ENCODE results near the gene MTRR.

Gene MTRR

DNA sequence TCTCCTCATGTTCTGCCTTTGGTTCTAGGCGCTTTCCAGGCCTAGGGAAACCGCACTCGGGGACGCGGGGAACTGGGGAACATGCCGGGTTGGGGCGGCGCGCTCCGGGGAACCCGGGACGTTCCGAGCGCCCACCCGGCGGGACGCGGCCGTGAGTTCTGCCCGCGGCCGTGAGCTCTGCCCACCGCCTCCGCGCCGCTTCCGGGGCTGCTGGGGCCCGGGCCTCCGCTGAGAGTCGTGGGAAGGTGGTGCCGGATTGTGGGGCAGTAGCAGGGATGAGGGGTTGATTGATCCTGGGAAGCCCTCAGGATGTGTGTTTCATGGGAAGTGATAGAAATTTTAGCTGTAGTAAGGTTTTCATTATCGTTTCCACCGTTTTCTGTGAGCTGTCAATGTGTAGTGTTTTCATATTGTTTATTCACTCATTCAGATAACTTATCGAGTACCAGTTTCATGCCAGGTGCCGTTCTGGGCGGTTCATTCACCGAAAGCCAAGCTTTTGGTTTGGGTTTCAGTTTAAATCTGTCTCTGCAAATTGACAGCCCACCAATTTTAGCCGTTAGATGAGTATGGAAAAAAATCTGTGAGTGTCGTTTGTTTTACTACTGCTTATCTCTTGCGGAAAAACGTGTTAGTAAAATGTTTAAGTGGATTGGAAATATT lies 657 bp downstream of the MTRR start:
- H2AFZ ChIP-seq (ENCODE audit: low read depth, low read length): peak overlapping the region; percentile 94
- H3K27me3 ChIP-seq (ENCODE audit: insufficient read depth, low read length): no peaks in the 10 kb centered on the region
- H3K4me1 ChIP-seq (ENCODE audit: insufficient read depth, low read length): peaks cover 27% of the 10 kb centered on the region
- peaks cover 31% of the 10 kb centered on the region for H3K36me3 ChIP-seq (ENCODE audit: insufficient read depth, low read length)
- no peaks in the 10 kb centered on the region for H3K9me3 ChIP-seq (ENCODE audit: low read length)
- H3K4me3 ChIP-seq (ENCODE audit: low read length): peak overlapping the region; percentile 94

DNA sequence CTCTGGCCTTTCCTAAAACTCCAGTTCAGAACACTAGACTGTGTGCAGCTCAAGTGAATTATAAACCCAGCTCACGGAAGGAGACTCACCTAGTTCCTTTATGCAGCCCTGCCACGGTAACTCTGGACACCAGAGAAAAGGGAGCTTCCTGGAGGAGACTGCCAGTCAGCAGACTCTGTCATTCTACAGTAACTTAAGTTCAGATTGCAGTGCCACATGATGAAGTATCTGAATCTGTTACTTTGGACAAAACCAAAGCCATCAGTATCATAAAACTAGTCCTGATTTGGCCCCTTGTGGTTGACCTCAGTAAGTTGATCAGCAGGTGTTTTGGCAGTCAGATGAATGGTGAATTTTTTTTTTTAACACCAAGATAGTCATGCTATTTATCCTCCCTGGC lies 2.7 kb downstream of the MTRR start:
- Histone ChIP-seq H3K9me3 (ENCODE audit: low read length) (no peaks in the 10 kb centered on the region), H3K36me3 (ENCODE audit: insufficient read depth, low read length) (peaks cover 39% of the 10 kb centered on the region), H3K4me1 (ENCODE audit: insufficient read depth, low read length) (peaks cover 27% of the 10 kb centered on the region), H3K4me3 (ENCODE audit: low read length) (no peak overlapping the region), H3K27me3 (ENCODE audit: insufficient read depth, low read length) (no peaks in the 10 kb centered on the region), H2AFZ (ENCODE audit: low read depth, low read length) (no peak overlapping the region)

DNA sequence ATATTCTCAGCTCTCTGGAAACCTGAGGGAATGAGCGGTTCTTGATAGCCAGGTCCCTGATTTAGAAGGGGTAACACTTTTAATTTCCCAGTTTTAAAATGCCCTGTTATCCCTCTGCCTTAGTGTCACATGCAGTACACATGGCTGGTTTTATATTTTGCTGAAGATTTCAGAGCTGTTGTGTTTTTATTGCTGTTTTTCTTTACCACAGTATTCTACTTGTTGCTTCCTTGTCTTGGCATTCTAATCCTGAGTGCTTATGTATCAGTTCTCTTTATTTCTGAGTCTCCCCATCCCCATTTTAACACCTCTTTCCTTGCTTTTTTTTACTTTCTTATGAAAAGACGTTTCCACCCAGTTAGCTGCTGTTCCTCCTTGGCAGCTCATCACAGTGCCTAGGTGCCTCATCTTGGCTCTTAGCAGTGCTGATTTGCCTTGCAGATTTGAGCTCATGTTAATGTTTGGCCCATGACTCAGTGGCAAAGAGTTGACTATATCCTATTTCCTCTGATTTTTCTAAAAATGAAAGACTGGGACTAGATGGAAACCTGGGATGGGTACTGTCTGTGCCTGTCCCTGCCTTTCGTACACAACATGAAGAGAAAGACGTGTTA lies 3.7 kb downstream of the MTRR start:
- H3K27me3 ChIP-seq (ENCODE audit: insufficient read depth, low read length): no peaks in the 10 kb centered on the region
- peaks cover 22% of the 10 kb centered on the region for H3K4me1 ChIP-seq (ENCODE audit: insufficient read depth, low read length)
- no peaks in the 10 kb centered on the region for H3K9me3 ChIP-seq (ENCODE audit: low read length)
- H2AFZ ChIP-seq (ENCODE audit: low read depth, low read length): no peak overlapping the region
- H3K4me3 ChIP-seq (ENCODE audit: low read length): no peak overlapping the region
- peaks cover 46% of the 10 kb centered on the region for H3K36me3 ChIP-seq (ENCODE audit: insufficient read depth, low read length)

DNA sequence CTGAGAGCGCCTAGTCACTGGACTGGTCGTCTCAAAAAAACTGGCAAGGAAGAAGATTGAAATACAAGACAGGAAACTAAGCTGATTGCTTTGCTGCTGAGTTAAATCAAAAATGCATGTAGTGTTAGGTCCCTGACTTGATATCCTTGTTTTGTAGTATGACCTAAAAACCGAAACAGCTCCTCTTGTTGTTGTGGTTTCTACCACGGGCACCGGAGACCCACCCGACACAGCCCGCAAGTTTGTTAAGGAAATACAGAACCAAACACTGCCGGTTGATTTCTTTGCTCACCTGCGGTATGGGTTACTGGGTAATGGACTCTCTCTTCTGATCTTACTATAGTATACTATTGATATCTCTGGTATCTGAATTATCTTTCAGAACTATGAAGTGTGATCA lies 4.3 kb downstream of the MTRR start:
- Histone ChIP-seq H3K4me3 (ENCODE audit: low read length) (no peak overlapping the region), H3K36me3 (ENCODE audit: insufficient read depth, low read length) (peaks cover 52% of the 10 kb centered on the region), H3K27me3 (ENCODE audit: insufficient read depth, low read length) (no peaks in the 10 kb centered on the region), H2AFZ (ENCODE audit: low read depth, low read length) (no peak overlapping the region), H3K4me1 (ENCODE audit: insufficient read depth, low read length) (peaks cover 16% of the 10 kb centered on the region), H3K9me3 (ENCODE audit: low read length) (no peaks in the 10 kb centered on the region)

DNA sequence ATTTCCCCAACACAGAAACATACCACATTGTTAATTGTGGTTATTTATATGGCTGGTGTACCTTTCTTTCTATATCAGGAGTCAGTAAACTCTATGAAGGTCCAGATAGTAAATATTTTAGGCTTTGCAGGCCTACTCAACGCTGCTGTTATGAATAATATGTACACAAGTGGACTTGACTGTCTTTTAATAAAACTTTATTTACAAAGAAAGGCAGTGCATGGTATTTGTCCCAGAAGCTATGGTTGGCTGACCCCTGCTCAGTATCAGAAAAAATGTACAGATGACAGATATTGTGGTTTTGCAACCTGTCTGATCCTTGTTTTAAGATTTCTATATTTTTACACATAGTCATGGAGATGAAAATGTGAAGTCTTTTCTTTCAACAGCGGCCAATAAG lies 5.7 kb downstream of the MTRR start:
- Histone ChIP-seq H3K27me3 (ENCODE audit: insufficient read depth, low read length) (no peaks in the 10 kb centered on the region), H3K36me3 (ENCODE audit: insufficient read depth, low read length) (peaks cover 64% of the 10 kb centered on the region), H3K4me3 (ENCODE audit: low read length) (no peak overlapping the region), H3K4me1 (ENCODE audit: insufficient read depth, low read length) (peaks cover 13% of the 10 kb centered on the region), H3K9me3 (ENCODE audit: low read length) (no peaks in the 10 kb centered on the region), H2AFZ (ENCODE audit: low read depth, low read length) (no peak overlapping the region)

DNA sequence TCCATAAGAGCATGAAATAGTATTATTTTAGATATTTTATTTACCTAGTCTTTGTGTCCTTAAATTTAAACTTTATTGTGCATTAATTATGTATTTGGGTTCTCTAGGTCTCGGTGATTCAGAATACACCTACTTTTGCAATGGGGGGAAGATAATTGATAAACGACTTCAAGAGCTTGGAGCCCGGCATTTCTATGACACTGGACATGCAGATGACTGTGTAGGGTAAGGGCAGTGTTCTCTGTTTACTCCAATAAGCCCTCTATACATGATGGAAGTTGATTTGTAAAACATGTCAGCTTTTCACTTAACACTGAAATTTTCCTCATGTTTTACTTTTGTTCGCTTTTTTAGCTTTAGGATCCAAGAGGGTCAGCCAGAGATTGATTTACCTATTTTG lies 6.2 kb downstream of the MTRR start:
- Histone ChIP-seq H3K4me3 (ENCODE audit: low read length) (no peak overlapping the region), H3K36me3 (ENCODE audit: insufficient read depth, low read length) (peaks cover 69% of the 10 kb centered on the region), H3K27me3 (ENCODE audit: insufficient read depth, low read length) (no peaks in the 10 kb centered on the region), H3K9me3 (ENCODE audit: low read length) (no peaks in the 10 kb centered on the region), H2AFZ (ENCODE audit: low read depth, low read length) (no peak overlapping the region), H3K4me1 (ENCODE audit: insufficient read depth, low read length) (peaks cover 8% of the 10 kb centered on the region)

DNA sequence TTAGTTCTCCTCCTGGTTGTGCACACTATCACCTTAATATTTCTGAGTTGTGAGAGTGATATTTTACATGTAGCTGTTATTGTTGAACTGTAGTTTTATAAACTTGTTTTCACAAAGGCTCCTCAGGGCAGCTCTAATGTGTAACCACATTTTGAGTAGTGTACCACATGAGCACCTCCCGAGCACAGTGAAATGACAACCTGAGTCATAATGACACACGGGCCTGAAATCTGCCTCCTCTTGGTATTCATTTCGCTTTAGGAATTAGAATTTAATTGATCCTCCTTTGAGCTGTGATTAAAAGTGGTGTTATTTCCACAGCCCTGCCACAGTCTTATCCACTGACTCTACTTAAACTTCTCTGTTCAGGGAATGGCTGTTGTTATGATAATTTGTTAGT lies 7.9 kb downstream of the MTRR start:
- Histone ChIP-seq H2AFZ (ENCODE audit: low read depth, low read length) (no peak overlapping the region), H3K4me3 (ENCODE audit: low read length) (no peak overlapping the region), H3K4me1 (ENCODE audit: insufficient read depth, low read length) (no peaks in the 10 kb centered on the region), H3K27me3 (ENCODE audit: insufficient read depth, low read length) (no peaks in the 10 kb centered on the region), H3K9me3 (ENCODE audit: low read length) (no peaks in the 10 kb centered on the region), H3K36me3 (ENCODE audit: insufficient read depth, low read length) (peaks cover 80% of the 10 kb centered on the region)

DNA sequence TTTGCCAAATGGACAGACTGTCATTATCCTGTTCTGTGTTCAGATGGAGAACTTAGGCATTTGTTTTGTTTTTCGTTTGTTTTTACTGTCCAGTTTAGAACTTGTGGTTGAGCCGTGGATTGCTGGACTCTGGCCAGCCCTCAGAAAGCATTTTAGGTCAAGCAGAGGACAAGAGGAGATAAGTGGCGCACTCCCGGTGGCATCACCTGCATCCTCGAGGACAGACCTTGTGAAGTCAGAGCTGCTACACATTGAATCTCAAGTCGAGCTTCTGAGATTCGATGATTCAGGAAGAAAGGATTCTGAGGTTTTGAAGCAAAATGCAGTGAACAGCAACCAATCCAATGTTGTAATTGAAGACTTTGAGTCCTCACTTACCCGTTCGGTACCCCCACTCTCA lies 8.9 kb downstream of the MTRR start:
- Histone ChIP-seq H3K4me1 (ENCODE audit: insufficient read depth, low read length) (no peaks in the 10 kb centered on the region), H3K4me3 (ENCODE audit: low read length) (no peak overlapping the region), H3K36me3 (ENCODE audit: insufficient read depth, low read length) (peaks cover 83% of the 10 kb centered on the region), H3K27me3 (ENCODE audit: insufficient read depth, low read length) (no peaks in the 10 kb centered on the region), H2AFZ (ENCODE audit: low read depth, low read length) (no peak overlapping the region), H3K9me3 (ENCODE audit: low read length) (no peaks in the 10 kb centered on the region)

DNA sequence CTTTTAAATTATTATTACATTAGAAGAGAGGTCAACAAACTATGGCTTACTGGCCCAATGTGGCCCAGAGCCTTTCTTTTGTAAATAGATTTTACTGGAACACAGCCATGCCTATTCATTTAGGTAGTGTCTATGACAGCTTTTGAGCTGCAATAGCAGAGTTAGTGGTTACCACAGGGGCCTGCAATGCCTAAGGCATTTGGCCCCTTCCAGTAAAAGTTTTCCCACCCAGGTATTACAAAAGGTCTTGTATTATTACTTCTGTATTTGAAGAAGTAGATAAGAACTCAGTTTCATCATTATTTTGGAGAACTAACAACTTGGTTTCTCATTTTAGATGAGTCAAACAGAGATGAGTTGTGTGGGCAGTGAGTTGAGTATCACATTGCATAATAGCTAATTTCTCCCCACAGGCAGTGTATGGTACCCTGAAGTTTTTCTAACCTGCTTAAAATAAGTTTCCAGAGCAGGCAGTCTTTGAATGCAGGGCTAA lies 9.5 kb downstream of the MTRR start:
- H3K4me3 ChIP-seq (ENCODE audit: low read length): no peak overlapping the region
- H3K27me3 ChIP-seq (ENCODE audit: insufficient read depth, low read length): no peaks in the 10 kb centered on the region
- H3K9me3 ChIP-seq (ENCODE audit: low read length): no peaks in the 10 kb centered on the region
- H3K4me1 ChIP-seq (ENCODE audit: insufficient read depth, low read length): no peaks in the 10 kb centered on the region
- H3K36me3 ChIP-seq (ENCODE audit: insufficient read depth, low read length): peaks cover 83% of the 10 kb centered on the region
- H2AFZ ChIP-seq (ENCODE audit: low read depth, low read length): no peak overlapping the region

DNA sequence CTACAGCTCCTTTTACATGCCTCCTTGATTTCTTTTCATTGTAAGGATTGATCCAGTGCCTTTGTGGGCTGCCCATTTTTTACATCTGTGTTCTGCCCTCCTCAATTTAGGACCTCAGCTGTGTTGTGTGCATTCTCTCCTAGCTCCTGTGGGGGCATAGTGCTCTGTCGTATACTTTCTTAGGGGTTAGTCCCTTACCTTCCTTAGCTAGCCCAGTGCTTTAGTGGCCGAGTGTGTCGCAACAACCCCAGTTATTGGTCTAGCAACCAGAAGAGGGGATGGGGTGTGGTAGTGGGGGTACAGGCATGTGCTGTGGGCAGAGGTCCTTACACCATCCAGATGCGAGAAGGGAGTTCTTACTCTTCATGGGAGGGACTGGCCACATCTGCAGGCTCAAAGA lies 12.1 kb downstream of the MTRR start:
- peaks cover 89% of the 10 kb centered on the region for H3K36me3 ChIP-seq (ENCODE audit: insufficient read depth, low read length)

DNA sequence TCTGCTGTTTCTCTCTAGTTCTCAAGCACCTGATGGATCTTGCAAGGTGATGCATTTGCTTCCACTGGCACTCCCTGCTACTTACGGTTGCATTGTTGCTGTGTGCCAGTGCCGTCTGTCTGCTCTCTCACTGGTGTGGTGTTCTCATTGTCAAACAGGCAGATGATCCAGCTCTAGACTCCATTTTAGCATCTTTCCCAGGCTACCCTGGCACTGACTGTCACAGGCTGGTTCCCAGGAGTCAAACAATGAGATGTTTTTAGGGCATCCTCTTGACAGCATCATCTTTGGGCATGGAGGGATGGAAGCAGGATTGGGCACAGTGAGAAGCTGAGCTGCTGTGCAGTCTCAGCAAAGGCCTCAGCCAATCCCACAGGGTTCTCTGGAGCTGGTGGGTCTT lies 12.9 kb downstream of the MTRR start:
- Histone ChIP-seq H3K4me3 (ENCODE audit: low read length) (no peak overlapping the region), H2AFZ (ENCODE audit: low read depth, low read length) (no peak overlapping the region), H3K4me1 (ENCODE audit: insufficient read depth, low read length) (no peaks in the 10 kb centered on the region), H3K36me3 (ENCODE audit: insufficient read depth, low read length) (peaks cover 85% of the 10 kb centered on the region), H3K27me3 (ENCODE audit: insufficient read depth, low read length) (no peaks in the 10 kb centered on the region), H3K9me3 (ENCODE audit: low read length) (no peaks in the 10 kb centered on the region)

More for the DNA sequence above, 12.1 kb downstream of the MTRR start:
- Histone ChIP-seq H3K27me3 (ENCODE audit: insufficient read depth, low read length) (no peaks in the 10 kb centered on the region), H3K4me3 (ENCODE audit: low read length) (no peak overlapping the region), H2AFZ (ENCODE audit: low read depth, low read length) (no peak overlapping the region), H3K4me1 (ENCODE audit: insufficient read depth, low read length) (no peaks in the 10 kb centered on the region), H3K9me3 (ENCODE audit: low read length) (no peaks in the 10 kb centered on the region)

DNA sequence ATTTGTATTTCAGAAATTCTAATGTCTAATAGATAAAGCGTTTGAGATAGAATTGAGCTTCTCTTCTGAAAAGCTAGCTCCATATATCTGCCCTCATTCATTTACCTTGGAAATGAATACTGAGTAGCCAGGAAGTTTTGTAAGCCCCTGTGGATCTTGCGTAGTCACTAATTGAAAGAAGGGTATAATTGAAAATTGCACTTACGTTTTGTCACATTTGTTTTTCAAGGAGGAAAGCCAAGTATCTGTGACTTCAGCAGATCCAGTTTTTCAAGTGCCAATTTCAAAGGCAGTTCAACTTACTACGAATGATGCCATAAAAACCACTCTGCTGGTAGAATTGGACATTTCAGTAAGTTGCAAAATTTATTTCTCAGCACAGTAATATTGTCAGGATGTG lies 14.0 kb downstream of the MTRR start:
- Histone ChIP-seq H3K27me3 (ENCODE audit: insufficient read depth, low read length) (no peaks in the 10 kb centered on the region), H3K9me3 (ENCODE audit: low read length) (no peaks in the 10 kb centered on the region), H3K4me3 (ENCODE audit: low read length) (no peak overlapping the region), H2AFZ (ENCODE audit: low read depth, low read length) (no peak overlapping the region), H3K4me1 (ENCODE audit: insufficient read depth, low read length) (no peaks in the 10 kb centered on the region), H3K36me3 (ENCODE audit: insufficient read depth, low read length) (peaks cover 82% of the 10 kb centered on the region)

DNA sequence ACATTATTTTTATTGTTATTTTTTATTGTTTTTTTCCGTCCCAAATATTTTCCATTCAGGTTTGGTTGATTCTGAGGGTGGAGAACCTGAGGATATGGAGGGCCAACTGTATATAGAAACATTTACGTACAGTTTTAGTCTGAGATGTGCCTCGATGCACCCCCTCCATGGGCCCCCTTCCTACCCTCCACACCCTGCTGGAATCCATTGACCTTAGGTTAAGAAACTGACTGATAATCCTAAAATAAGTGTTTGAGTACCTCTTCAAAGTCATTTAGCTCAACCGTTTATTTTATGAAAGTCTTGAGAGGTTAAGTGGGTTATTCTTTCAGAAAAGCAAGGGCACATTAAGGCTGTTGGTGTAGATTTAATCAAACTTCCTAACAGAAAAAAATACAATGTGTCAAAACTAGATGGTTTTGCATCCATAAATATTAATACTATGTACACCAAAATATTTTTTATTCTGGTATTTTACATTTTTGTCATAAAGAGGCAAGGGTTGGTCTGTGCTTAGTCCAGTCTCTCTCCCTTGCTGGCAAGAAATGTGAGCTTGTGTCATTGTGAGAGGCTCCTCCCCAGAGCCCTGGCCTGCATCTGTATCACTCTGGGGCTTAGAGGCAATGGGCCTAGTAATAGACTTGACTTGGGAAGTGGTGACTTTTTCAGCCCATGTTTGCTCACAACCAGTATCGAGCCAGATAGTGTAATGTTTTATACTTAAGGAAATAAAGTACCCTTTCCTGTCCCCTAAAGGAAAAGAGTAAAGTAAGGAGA lies 15.7 kb downstream of the MTRR start:
- no peak overlapping the region for H2AFZ ChIP-seq (ENCODE audit: low read depth, low read length)
- H3K27me3 ChIP-seq (ENCODE audit: insufficient read depth, low read length): no peaks in the 10 kb centered on the region
- H3K4me1 ChIP-seq (ENCODE audit: insufficient read depth, low read length): no peaks in the 10 kb centered on the region
- H3K9me3 ChIP-seq (ENCODE audit: low read length): no peaks in the 10 kb centered on the region
- no peak overlapping the region for H3K4me3 ChIP-seq (ENCODE audit: low read length)
- H3K36me3 ChIP-seq (ENCODE audit: insufficient read depth, low read length): peaks cover 78% of the 10 kb centered on the region
